ENCODE data around the gene SIGLEC1.

The SIGLEC1 gene

GRCh38 chr20:3729811-3730540, 17.6 kb upstream of the SIGLEC1 start:
- H4K20me1 ChIP-seq (ENCODE audit: control insufficient read depth, insufficient read depth, low read depth, low read length), result no peaks in the 10 kb centered on the region
- H3K27me3 ChIP-seq (ENCODE audit: control insufficient read depth, low read length), result peaks cover 42% of the 10 kb centered on the region

GRCh38 chr20:3729378-3729777, 17.0 kb upstream of the SIGLEC1 start:
- TF ChIP-seq CTCF (IDR thresholded peaks at IDR 0.05; ENCODE audit: low read depth, low read length, poor library complexity, severe bottlenecking) (no peak), EZH2phosphoT487 (IDR thresholded peaks at IDR 0.05; ENCODE audit: borderline replicate concordance, low read length) (no peak)
- Histone ChIP-seq H3F3A (ENCODE audit: control insufficient read depth, insufficient read depth) (no peaks in the 10 kb centered on the region), H3K36me3 (ENCODE audit: control insufficient read depth, low read length) (no peaks in the 10 kb centered on the region), H3K27ac (ENCODE audit: low read depth, low read length) (no peak overlapping the region), H3K27me3 (ENCODE audit: control insufficient read depth, low read length) (peaks cover 44% of the 10 kb centered on the region), H3K9me3 (ENCODE audit: control insufficient read depth, insufficient read depth, low read length) (no peaks in the 10 kb centered on the region), H3K4me2 (ENCODE audit: low read length) (no peak overlapping the region), H3K4me3 (ENCODE audit: low read length) (no peak overlapping the region), H4K20me1 (ENCODE audit: control insufficient read depth, insufficient read depth, low read depth, low read length) (no peaks in the 10 kb centered on the region), H3K79me2 (ENCODE audit: control insufficient read depth, low read length) (no peaks in the 10 kb centered on the region), H3K9me2 (replicated peaks; ENCODE audit: control insufficient read depth, low read length) (no peaks in the 10 kb centered on the region), H3K4me1 (ENCODE audit: control insufficient read depth, low read length) (no peaks in the 10 kb centered on the region)

More at GRCh38 chr20:3729811-3730540, 17.6 kb upstream of the SIGLEC1 start:
- no peaks in the 10 kb centered on the region for H3K79me2 ChIP-seq (ENCODE audit: control insufficient read depth, low read length)
- H3K4me1 ChIP-seq (ENCODE audit: control insufficient read depth, low read length), result no peaks in the 10 kb centered on the region
- no peaks in the 10 kb centered on the region for H3F3A ChIP-seq (ENCODE audit: control insufficient read depth, insufficient read depth)
- no peaks in the 10 kb centered on the region for H3K36me3 ChIP-seq (ENCODE audit: control insufficient read depth, low read length)
- H3K9me3 ChIP-seq (ENCODE audit: control insufficient read depth, insufficient read depth, low read length), result no peaks in the 10 kb centered on the region
- no peak overlapping the region for H3K4me3 ChIP-seq (ENCODE audit: low read length)
- H3K27ac ChIP-seq (ENCODE audit: low read depth, low read length), result no peak overlapping the region
- no peak for TF ChIP-seq EZH2phosphoT487 (IDR thresholded peaks at IDR 0.05; ENCODE audit: borderline replicate concordance, low read length)
- TF ChIP-seq CTCF (IDR thresholded peaks at IDR 0.05; ENCODE audit: low read depth, low read length, poor library complexity, severe bottlenecking), result no peak
- no peak overlapping the region for H3K4me2 ChIP-seq (ENCODE audit: low read length)
- H3K9me2 ChIP-seq (replicated peaks; ENCODE audit: control insufficient read depth, low read length), result no peaks in the 10 kb centered on the region

GRCh38 chr20:3728876-3729275, 16.5 kb upstream of the SIGLEC1 start:
- H3K4me1 ChIP-seq (ENCODE audit: control insufficient read depth, low read length), result no peaks in the 10 kb centered on the region
- no peak for TF ChIP-seq EZH2phosphoT487 (IDR thresholded peaks at IDR 0.05; ENCODE audit: borderline replicate concordance, low read length)
- TF ChIP-seq CTCF (IDR thresholded peaks at IDR 0.05; ENCODE audit: low read depth, low read length, poor library complexity, severe bottlenecking), result no peak
- no peaks in the 10 kb centered on the region for H3F3A ChIP-seq (ENCODE audit: control insufficient read depth, insufficient read depth)
- no peak overlapping the region for H3K4me3 ChIP-seq (ENCODE audit: low read length)
- peaks cover 44% of the 10 kb centered on the region for H3K27me3 ChIP-seq (ENCODE audit: control insufficient read depth, low read length)
- no peaks in the 10 kb centered on the region for H3K9me3 ChIP-seq (ENCODE audit: control insufficient read depth, insufficient read depth, low read length)
- H3K4me2 ChIP-seq (ENCODE audit: low read length), result no peak overlapping the region
- H4K20me1 ChIP-seq (ENCODE audit: control insufficient read depth, insufficient read depth, low read depth, low read length), result no peaks in the 10 kb centered on the region
- H3K79me2 ChIP-seq (ENCODE audit: control insufficient read depth, low read length), result no peaks in the 10 kb centered on the region
- no peak overlapping the region for H3K27ac ChIP-seq (ENCODE audit: low read depth, low read length)
- no peaks in the 10 kb centered on the region for H3K9me2 ChIP-seq (replicated peaks; ENCODE audit: control insufficient read depth, low read length)
- H3K36me3 ChIP-seq (ENCODE audit: control insufficient read depth, low read length), result no peaks in the 10 kb centered on the region
